Chondrocyte (in vitro differentiated cells): ENCODE results near the gene KEL. TPM values are rescaled to one million over a fixed set of nuclear protein-coding genes. Genes with fewer than 3 reads are reported as not detected.

Source experiments
- DNase-seq: peaks from one replicate; pipeline ENCODE4 v3.0.0; 2021; ENCODE audit warnings: mixed read lengths, low spot score
- H3K27ac Mint-ChIP-seq: one replicate; pipeline ENCODE4 v1.8.0; 2021; ENCODE audit warnings: mild to moderate bottlenecking, moderate library complexity, mixed read lengths; ENCODE audit not compliant: unreplicated experiment
- H3K27me3 Mint-ChIP-seq: 2 replicates; pipeline ENCODE4 v1.8.0; 2021; ENCODE audit warnings: low read depth, mixed read lengths
- H3K36me3 Mint-ChIP-seq: 2 replicates; pipeline ENCODE4 v1.8.0; 2021; ENCODE audit warnings: low read depth, mixed read lengths
- H3K4me1 Mint-ChIP-seq: 2 replicates; pipeline ENCODE4 v1.8.0; 2021; ENCODE audit warnings: low read depth, mild to moderate bottlenecking, mixed read lengths
- H3K4me3 Mint-ChIP-seq: one replicate; pipeline ENCODE4 v1.8.0; 2021; ENCODE audit warnings: mild to moderate bottlenecking, moderate library complexity, mixed read lengths; ENCODE audit not compliant: unreplicated experiment
- H3K9me3 Mint-ChIP-seq: 2 replicates; pipeline ENCODE4 v1.8.0; 2021; ENCODE audit warnings: low read depth, mixed read lengths
- CTCF ChIP-seq: fragments of 200-600 bp; sonication (generic); IDR thresholded peaks from 2 replicates; pipeline ENCODE4 v1.5.0; 2021; ENCODE audit warnings: antibody characterized with exemption, mild to moderate bottlenecking, moderate library complexity
- total RNA-seq: library from RNA; stranded (reverse); gene quantifications from 3 replicates; pipeline ENCODE4 v1.2.1, GENCODE V29; 2021

Gene KEL
- total RNA-seq, 1 donor from 2014 or later: 0.40 TPM

DNA sequence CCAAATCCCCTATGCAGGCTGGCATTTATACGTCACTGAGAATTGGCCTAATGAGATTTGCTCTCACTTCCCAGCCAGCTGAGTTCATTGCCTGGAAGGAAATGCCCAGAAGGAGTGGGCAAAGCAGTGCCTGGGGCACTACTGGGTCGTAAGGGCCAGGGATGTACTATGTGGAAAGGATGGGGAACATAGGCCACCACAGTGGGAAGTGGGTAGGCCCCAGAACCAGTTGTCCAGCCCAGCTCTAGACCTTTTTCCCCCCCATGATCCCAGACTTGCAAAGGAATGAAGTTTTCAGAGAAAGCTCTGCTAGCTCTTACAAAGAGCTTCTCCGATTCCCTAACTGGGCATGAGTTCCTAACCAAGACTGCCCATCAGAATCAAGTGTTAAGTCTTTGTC is 42.5 kb downstream of the KEL start:
- no peaks in the 10 kb centered on the region for H3K4me1 Mint-ChIP-seq
- H3K27me3 Mint-ChIP-seq: peaks cover 5% of the 10 kb centered on the region
- H3K9me3 Mint-ChIP-seq: no peaks in the 10 kb centered on the region
- H3K27ac Mint-ChIP-seq: no peak overlapping the region
- no peak overlapping the region for H3K4me3 Mint-ChIP-seq
- TF ChIP-seq CTCF: no peak
- no peak for DNase-seq
- H3K36me3 Mint-ChIP-seq: no peaks in the 10 kb centered on the region

- Mint-ChIP-seq H3K9me3 (no peaks in the 10 kb centered on the region), H3K4me1 (no peaks in the 10 kb centered on the region), H3K36me3 (no peaks in the 10 kb centered on the region), H3K27ac (no peak overlapping the region), H3K27me3 (peaks cover 5% of the 10 kb centered on the region), H3K4me3 (no peak overlapping the region)
- TF ChIP-seq CTCF: no peak
- DNase-seq: no peak
These were observed 43.3 kb downstream of the KEL start for GRCh38 chr7:142918901-142919300.

- no peak overlapping the region for H3K4me3 Mint-ChIP-seq
- H3K9me3 Mint-ChIP-seq: no peaks in the 10 kb centered on the region
- no peak for DNase-seq
- no peaks in the 10 kb centered on the region for H3K36me3 Mint-ChIP-seq
- no peaks in the 10 kb centered on the region for H3K4me1 Mint-ChIP-seq
- H3K27me3 Mint-ChIP-seq: peaks cover 5% of the 10 kb centered on the region
- TF ChIP-seq CTCF: no peak
- no peak overlapping the region for H3K27ac Mint-ChIP-seq
These were observed 44.7 kb downstream of the KEL start for GRCh38 chr7:142917447-142917846.

GRCh38 chr7:142916508-142916907 is 45.7 kb downstream of the KEL start:
- Mint-ChIP-seq H3K4me3 (no peak overlapping the region), H3K4me1 (no peaks in the 10 kb centered on the region), H3K9me3 (no peaks in the 10 kb centered on the region), H3K36me3 (no peaks in the 10 kb centered on the region), H3K27ac (no peak overlapping the region), H3K27me3 (peaks cover 2% of the 10 kb centered on the region)
- TF ChIP-seq CTCF: no peak
- no peak for DNase-seq

- Mint-ChIP-seq H3K4me3 (no peak overlapping the region), H3K27ac (no peak overlapping the region), H3K27me3 (peaks cover 1% of the 10 kb centered on the region), H3K36me3 (no peaks in the 10 kb centered on the region), H3K9me3 (no peaks in the 10 kb centered on the region), H3K4me1 (no peaks in the 10 kb centered on the region)
- DNase-seq: no peak
- no peak for TF ChIP-seq CTCF
These were observed 46.8 kb downstream of the KEL start for GRCh38 chr7:142915315-142915714.
